GM12878 (cell line): ENCODE measurements around the gene NDEL1. TPM values are rescaled to one million over a fixed set of nuclear protein-coding genes. Genes with fewer than 3 reads are reported as not detected.

Source experiments
- ATAC-seq: fragments of 200-7000 bp; cut with Tn5 transposase; 3 replicates; pipeline ENCODE4 v1.9.1; 2020; ENCODE audit warnings: mild to moderate bottlenecking, moderate library complexity
- BruUV-seq: library from RNA; stranded (reverse); fragments of 400-500 nt; replicated peaks from 2 replicates; lab custom pipeline; 2021; lab: Mats Ljungman, UMichigan
- CTCF ChIA-PET: fragments of 300-600 bp; sonication (Branson Sonifier 250); formaldehyde crosslinking; extraction: SDS; loops from one replicate; lab custom pipeline; 2021; ENCODE audit warnings: inconsistent platforms; lab: Yijun Ruan, JAX
- POLR2A ChIA-PET: fragments of 350-600 bp; formaldehyde crosslinking; extraction: SDS; loops from one replicate; lab custom pipeline; 2021; ENCODE audit warnings: inconsistent platforms; lab: Charles Lee
- RAD21 ChIA-PET: fragments of 300-600 bp; sonication (Branson Sonifier 250); formaldehyde crosslinking; loops from one replicate; lab custom pipeline; 2023; ENCODE audit warnings: antibody characterized with exemption; ENCODE audit not compliant: unreplicated experiment; lab: Charles Lee
- SMC1A ChIA-PET: fragments of 300-600 bp; sonication (Branson Sonifier 250); formaldehyde crosslinking; loops from one replicate; lab custom pipeline; 2023; ENCODE audit not compliant: unreplicated experiment, uncharacterized antibody; lab: Charles Lee
- DNase-seq: peaks from one replicate; pipeline ENCODE4 v3.0.0-alpha.2; 2011; ENCODE audit warnings: low read depth, low spot score
- FAIRE-seq: peaks from 3 replicates; lab custom pipeline; 2011; peaks lifted over from hg19 to GRCh38; lab: Jason Lieb, UNC
- H2AFZ ChIP-seq: 2 replicates; pipeline ENCODE4 v1.6.0; 2011; ENCODE audit warnings: low read depth, low read length, control low read depth; ENCODE audit not compliant: control insufficient read depth
- H3K27ac ChIP-seq: 2 replicates; pipeline ENCODE4 v1.5.1; 2011; ENCODE audit warnings: control low read depth; ENCODE audit not compliant: control insufficient read depth, insufficient read depth
- H3K27me3 ChIP-seq, 2 experiments: replicated peaks in 1 of 2; 2 replicates each; pipeline versions ENCODE4 v1.6.0 to v1.6.1; 2011; ENCODE audit warnings: low read length in 1 of 2; ENCODE audit not compliant: control insufficient read depth in 2 of 2, insufficient read depth in 2 of 2
- H3K36me3 ChIP-seq, 2 experiments: 2 replicates each; pipeline ENCODE4 v1.5.1; 2011; ENCODE audit warnings: low read length in 1 of 2; ENCODE audit not compliant: control insufficient read depth in 2 of 2, insufficient read depth in 2 of 2
- H3K4me1 ChIP-seq: 2 replicates; pipeline ENCODE4 v1.6.1; 2011; ENCODE audit warnings: mild to moderate bottlenecking, low read length, moderate library complexity, mixed read lengths; ENCODE audit not compliant: control insufficient read depth, insufficient read depth
- H3K4me2 ChIP-seq: 2 replicates; pipeline ENCODE4 v1.6.0; 2011; ENCODE audit warnings: control low read depth; ENCODE audit not compliant: control insufficient read depth, insufficient read depth
- H3K4me3 ChIP-seq: fragments of 200-600 bp; sonication (generic); 2 replicates; pipeline ENCODE4 v1.5.1; 2016
- H3K79me2 ChIP-seq: 2 replicates; pipeline ENCODE4 v1.6.0; 2011; ENCODE audit warnings: low read length; ENCODE audit not compliant: control insufficient read depth, insufficient read depth
- H3K9ac ChIP-seq: 2 replicates; pipeline ENCODE4 v1.8.0; 2011; ENCODE audit warnings: low read length, control low read depth, mixed read lengths; ENCODE audit not compliant: control insufficient read depth, insufficient read depth
- H3K9me3 ChIP-seq: replicated peaks from 3 replicates; pipeline ENCODE4 v1.5.1; 2011; ENCODE audit warnings: mild to moderate bottlenecking, low read length; ENCODE audit not compliant: control insufficient read depth, insufficient read depth
- H4K20me1 ChIP-seq: 2 replicates; pipeline ENCODE4 v1.6.0; 2011; ENCODE audit not compliant: control insufficient read depth, insufficient read depth
- ATF7 ChIP-seq: fragments of 450-650 bp; IDR thresholded peaks from 2 replicates; pipeline ENCODE4 v1.6.1; 2016; ENCODE audit warnings: low read depth, mild to moderate bottlenecking
- BHLHE40 ChIP-seq, 2 experiments: fragments of 450-650 bp in 1 of 2; IDR thresholded peaks; 2 replicates each; pipeline ENCODE4 v1.6.1; 2011 to 2017; ENCODE audit warnings: low read depth in 2 of 2, borderline replicate concordance in 1 of 2, improper control_type of control experiment in 1 of 2, low read length in 1 of 2, mild to moderate bottlenecking in 1 of 2
- CBFB ChIP-seq: IDR thresholded peaks from 2 replicates; pipeline ENCODE4 v1.6.1; 2016; ENCODE audit warnings: antibody characterized with exemption, low read depth
- CTCF ChIP-seq, 3 experiments: IDR thresholded peaks in 2 of 3; conservative IDR thresholded peaks in 1 of 3; 2 replicates each; pipeline ENCODE4 v1.5.1; 2011; ENCODE audit warnings: low read depth in 3 of 3, low read length in 3 of 3, mild to moderate bottlenecking in 3 of 3, control low read depth in 2 of 3, moderate library complexity in 2 of 3, inconsistent platforms in 1 of 3, mixed read lengths in 1 of 3; ENCODE audit not compliant: control insufficient read depth in 2 of 3, insufficient read depth in 1 of 3; ENCODE audit errors: extremely low read depth in 1 of 3
- E2F8 ChIP-seq: fragments of 450-650 bp; IDR thresholded peaks from 2 replicates; pipeline ENCODE4 v1.6.1; 2018; ENCODE audit warnings: mild to moderate bottlenecking, low read depth, moderate library complexity; ENCODE audit not compliant: partially characterized antibody
- FOXK2 ChIP-seq: fragments of 450-650 bp; IDR thresholded peaks from 2 replicates; pipeline ENCODE4 v1.6.1; 2017; ENCODE audit warnings: mild to moderate bottlenecking, moderate library complexity
- HDGF ChIP-seq: fragments of 450-650 bp; IDR thresholded peaks from 2 replicates; pipeline ENCODE4 v1.6.1; 2016; ENCODE audit warnings: antibody characterized with exemption
- IKZF2 ChIP-seq, 2 experiments: fragments of 450-650 bp; IDR thresholded peaks; 2 replicates each; pipeline ENCODE4 v1.6.1; 2017; ENCODE audit warnings: mild to moderate bottlenecking in 2 of 2, moderate library complexity in 2 of 2
- JUND ChIP-seq: IDR thresholded peaks from 2 replicates; pipeline ENCODE4 v1.6.1; 2012; ENCODE audit warnings: low read depth, mild to moderate bottlenecking, low read length, improper control_type of control experiment, moderate library complexity
- POLR2AphosphoS2 ChIP-seq: IDR thresholded peaks from 2 replicates; pipeline ENCODE4 v1.6.1; 2011; ENCODE audit warnings: low read depth, mild to moderate bottlenecking, low read length, improper control_type of control experiment, moderate library complexity
- RCOR1 ChIP-seq: conservative IDR thresholded peaks from 2 replicates; pipeline ENCODE4 v1.6.1; 2012; ENCODE audit warnings: low read depth, low read length, improper control_type of control experiment
- ZNF207 ChIP-seq: fragments of 450-650 bp; IDR thresholded peaks from 2 replicates; pipeline ENCODE4 v1.6.1; 2014; ENCODE audit warnings: antibody characterized with exemption, mild to moderate bottlenecking, borderline replicate concordance
- WGBS: methylation state at CpG from one replicate; pipeline ENCODE4 v1.1.6; 2016; ENCODE audit warnings: low lambda C conversion rate; ENCODE audit not compliant: insufficient replicate concordance, insufficient coverage; ENCODE audit errors: missing lambda C conversion rate; 5-methylcytosine and 5-hydroxymethylcytosine counted together
- in situ Hi-C: fragments of 300-500 bp; cut with MboI; formaldehyde crosslinking; loops from 9 replicates; pipeline ENCODE4 v1.14.3; 2018; ENCODE audit warnings: mixed read lengths
- intact Hi-C: fragments of 100-400 bp; cut with micrococcal nuclease; formaldehyde crosslinking; loops from one replicate; pipeline ENCODE4 v1.14.2; 2022; ENCODE audit not compliant: unreplicated experiment
- polyA plus RNA-seq, 11 experiments: library from polyadenylated mRNA; depleted of rRNA in 4 of 11; unstranded in 6 of 11; stranded (reverse) in 5 of 11; fragments of >200 nt; fragmentation: Nextera tagmentation in 4 of 11; fragmentation: Illumina TruSeq in 1 of 11; extraction: Ambion mirVana in 4 of 11; extraction: Trizol in 1 of 11; gene quantifications; 1 replicate in 1 of 11; 2 replicates in 10 of 11; pipeline versions ENCODE4 v1.2.1 to v1.2.3, GENCODE V29; 2011 to 2016; ENCODE audit warnings: inconsistent platforms in 2 of 11, missing spikeins in 2 of 11, low read depth in 1 of 11
- total RNA-seq, 4 experiments: library from RNA; depleted of rRNA in 3 of 4; stranded (reverse); fragments of >200 nt in 3 of 4; fragmentation: Illumina TruSeq in 1 of 4; extraction: Trizol in 1 of 4; gene quantifications; 2 replicates each; pipeline versions ENCODE4 v1.2.1 to v1.2.3, GENCODE V29; 2013 to 2021

Gene NDEL1
- total and polyA plus RNA-seq, 10 of the 15 experiments (the other 5 are each of a cell fraction or from before 2014, with no cell fraction given): 0.72 to 41.5 (median 29.9) TPM

- CTCF ChIA-PET: interaction anchor here (0.9 kb wide), 1 partner anchor 18 kb away, joined by 4 read pairs; no protein-coding TSS in a partner anchor
- no peak overlapping the region for H3K4me2 ChIP-seq
- H2AFZ ChIP-seq: no peak overlapping the region
- intact Hi-C loops (no loop called here), in situ Hi-C loops (no loop called here)
- no peaks in the 10 kb centered on the region for H3K4me1 ChIP-seq
- H3K27ac ChIP-seq: no peak overlapping the region
- TF ChIP-seq POLR2AphosphoS2: no peak
- H3K27me3 ChIP-seq: no peaks in the 10 kb centered on the region
- H3K79me2 ChIP-seq: no peaks in the 10 kb centered on the region
- DNase-seq: no peak
- H3K9ac ChIP-seq: no peak overlapping the region
- no peak for FAIRE-seq
- 31% methylated on average over 9 of the region's 9 CpGs for WGBS
- no peaks in the 10 kb centered on the region for H3K36me3 ChIP-seq
- no peaks in the 10 kb centered on the region for H4K20me1 ChIP-seq
- POLR2A ChIA-PET: no interaction called here
- H3K4me3 ChIP-seq: no peak overlapping the region
- RAD21 ChIA-PET: no interaction called here
- no peak for ATAC-seq
- SMC1A ChIA-PET: interaction anchor here (0.8 kb wide), 1 partner anchor 18 kb away, joined by 3 read pairs; no protein-coding TSS in a partner anchor
- BruUV-seq: no TSS peak
- H3K9me3 ChIP-seq: no peaks in the 10 kb centered on the region
Observed at GRCh38 chr17:8391711-8392110, 44.0 kb upstream of the NDEL1 start.

- H2AFZ ChIP-seq: no peak overlapping the region
- ChIA-PET CTCF (interaction anchor here (0.9 kb wide), 1 partner anchor 18 kb away, joined by 4 read pairs; no protein-coding TSS in a partner anchor), SMC1A (interaction anchor here (0.8 kb wide), 1 partner anchor 18 kb away, joined by 3 read pairs; no protein-coding TSS in a partner anchor), RAD21 (no interaction called here), POLR2A (no interaction called here)
- no peaks in the 10 kb centered on the region for H3K4me1 ChIP-seq
- no TSS peak for BruUV-seq
- no peaks in the 10 kb centered on the region for H3K9me3 ChIP-seq
- no peaks in the 10 kb centered on the region for H3K27me3 ChIP-seq
- H4K20me1 ChIP-seq: no peaks in the 10 kb centered on the region
- ATAC-seq: no peak
- H3K36me3 ChIP-seq: no peaks in the 10 kb centered on the region
- in situ Hi-C loops: no loop called here
- 87% methylated on average over 18 of the region's 18 CpGs for WGBS
- no peak overlapping the region for H3K4me3 ChIP-seq
- no peak overlapping the region for H3K4me2 ChIP-seq
- no peak overlapping the region for H3K27ac ChIP-seq
- no peak for DNase-seq
- no peak for FAIRE-seq
- H3K9ac ChIP-seq: no peak overlapping the region
- no peaks in the 10 kb centered on the region for H3K79me2 ChIP-seq
- intact Hi-C loops: no loop called here
- TF ChIP-seq JUND (no peak), CTCF (IDR thresholded peaks at IDR 0.05 in 2 of 3, conservative IDR thresholded peaks at IDR 0.05 in 1 of 3; ENCODE audit: control insufficient read depth in 2 of 3, extremely low read depth in 1 of 3, insufficient read depth in 1 of 3, low read depth in 3 of 3, low read length in 3 of 3) (no peak), RCOR1 (no peak), BHLHE40 (IDR thresholded peaks at IDR 0.05; ENCODE audit: borderline replicate concordance in 1 of 2, low read depth in 2 of 2, low read length in 1 of 2) (no peak), ZNF207 (no peak), CBFB (no peak), IKZF2 (IDR thresholded peaks at IDR 0.05) (no peak), E2F8 (no peak), ATF7 (no peak), HDGF (no peak), FOXK2 (no peak)
Observed at GRCh38 chr17:8392274-8392673, 43.4 kb upstream of the NDEL1 start.
